Tibial nerve (tissue), 4 donors: Measurements from ENCODE around the gene IP6K1. TPM values are rescaled to one million over a fixed set of nuclear protein-coding genes. Genes with fewer than 3 reads are reported as not detected.

Source experiments
- DNase-seq, 2 donors: peaks; one replicate each; pipeline ENCODE4 v3.0.0-alpha.2; 2019; ENCODE audit warnings: low spot score in 2 of 2
- H3K27ac ChIP-seq, 4 donors: fragments of 200-600 bp; sonication (generic) in 3 of 4; one replicate each; pipeline ENCODE4 v1.5.1; 2017 to 2019; ENCODE audit warnings: mild to moderate bottlenecking in 1 of 4
- H3K27me3 ChIP-seq, 2 donors: fragments of 200-600 bp; sonication (generic) in 1 of 2; one replicate each; pipeline versions ENCODE4 v1.5.1 to v1.6.0; 2017 to 2019
- H3K36me3 ChIP-seq, 3 donors: fragments of 200-600 bp; sonication (generic); one replicate each; pipeline ENCODE4 v1.5.1; 2018 to 2019
- H3K4me1 ChIP-seq, 4 donors: fragments of 200-600 bp; sonication (generic) in 3 of 4; one replicate each; pipeline ENCODE4 v1.5.1; 2017 to 2019
- H3K4me3 ChIP-seq, 4 donors: fragments of 200-600 bp; sonication (generic) in 3 of 4; one replicate each; pipeline ENCODE4 v1.5.1; 2017 to 2019; ENCODE audit warnings: mild to moderate bottlenecking in 1 of 4, moderate library complexity in 1 of 4
- H3K9me3 ChIP-seq, 4 donors: fragments of 200-600 bp; sonication (generic) in 3 of 4; one replicate each; pipeline ENCODE4 v1.5.1; 2017 to 2019
- CTCF ChIP-seq, 5 experiments: fragments of 200-600 bp in 3 of 5; fragments of 450-650 bp in 2 of 5; sonication (generic) in 3 of 5; IDR thresholded peaks; one replicate each; pipeline ENCODE4 v1.5.1; 2016 to 2019; ENCODE audit warnings: antibody characterized with exemption in 5 of 5, mild to moderate bottlenecking in 3 of 5, moderate library complexity in 2 of 5
- EP300 ChIP-seq, 2 donors: sonication (generic); formaldehyde crosslinking; IDR thresholded peaks; one replicate each; pipeline ENCODE4 v1.6.1; 2017; ENCODE audit warnings: antibody characterized with exemption in 2 of 2, mild to moderate bottlenecking in 1 of 2
- POLR2A ChIP-seq, 2 donors: fragments of 450-650 bp; IDR thresholded peaks; one replicate each; pipeline ENCODE4 v1.6.1; 2017; ENCODE audit warnings: antibody characterized with exemption in 2 of 2, mild to moderate bottlenecking in 2 of 2, moderate library complexity in 2 of 2
- WGBS, 2 donors: methylation state at CpG; one replicate each; pipeline ENCODE4 v1.1.5; 2018; 5-methylcytosine and 5-hydroxymethylcytosine counted together
- total RNA-seq, 4 donors: library from RNA; depleted of rRNA; stranded (reverse); fragments of >200 nt; gene quantifications; one replicate each; pipeline ENCODE4 v1.1.0, GENCODE V29; 2016

Gene IP6K1
- total RNA-seq, 4 donors from 2014 or later: 43.2 to 77.5 (median 50.7) TPM

DNA sequence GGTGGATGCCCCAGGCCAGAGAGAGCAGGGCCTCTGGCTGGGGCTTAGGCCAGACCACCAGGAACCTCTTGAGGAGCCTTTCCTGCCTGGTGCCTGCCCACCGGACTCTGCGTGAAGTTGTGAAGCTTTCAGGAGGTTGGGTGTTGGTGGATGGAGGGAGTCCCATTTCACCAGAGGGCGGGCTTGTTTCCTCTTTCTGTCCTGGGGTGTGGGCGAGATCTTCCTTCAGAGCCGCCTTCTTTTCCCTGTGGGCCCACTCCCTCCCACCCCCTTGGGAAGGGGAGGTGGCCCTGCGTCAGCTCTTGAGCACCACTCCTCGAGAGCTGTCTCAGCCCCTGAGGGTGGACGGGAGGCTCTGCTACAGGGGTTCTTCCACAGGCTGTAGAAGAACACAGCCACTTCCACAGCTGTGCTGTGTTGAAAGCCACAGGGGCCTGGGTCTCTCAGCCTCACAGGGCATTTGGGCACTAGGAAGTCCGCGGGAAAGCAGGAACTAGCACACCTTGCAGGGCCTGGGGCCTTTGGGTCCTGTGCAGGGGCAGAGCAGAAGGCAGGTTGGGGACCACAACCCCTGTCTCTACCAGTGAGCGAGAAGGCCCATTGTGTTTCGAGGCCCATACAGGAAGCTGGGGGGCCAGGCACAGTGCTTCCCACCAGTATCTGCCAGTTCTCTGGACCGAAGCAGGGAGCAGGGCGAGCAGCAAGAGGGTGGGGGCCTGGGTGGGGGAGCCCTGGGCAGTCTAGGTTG is 69.0 kb downstream of the IP6K1 start:
- Histone ChIP-seq H3K36me3 (peaks cover 0 to 77% (median 0%) of the 10 kb centered on the region in 3 donors), H3K27ac (no peak overlapping the region), H3K4me3 (no peak overlapping the region), H3K4me1 (peaks cover 0 to 30% (median 10%) of the 10 kb centered on the region in 4 donors), H3K9me3 (no peaks in the 10 kb centered on the region), H3K27me3 (no peaks in the 10 kb centered on the region)
- TF ChIP-seq EP300 (IDR thresholded peaks at IDR 0.05) (no peak), CTCF (IDR thresholded peaks at IDR 0.05) (no peak), POLR2A (IDR thresholded peaks at IDR 0.05) (no peak)
- no peak for DNase-seq
- WGBS, 2 donors: 80 to 88% methylated on average over 12 to 14 of the region's 14 CpGs

DNA sequence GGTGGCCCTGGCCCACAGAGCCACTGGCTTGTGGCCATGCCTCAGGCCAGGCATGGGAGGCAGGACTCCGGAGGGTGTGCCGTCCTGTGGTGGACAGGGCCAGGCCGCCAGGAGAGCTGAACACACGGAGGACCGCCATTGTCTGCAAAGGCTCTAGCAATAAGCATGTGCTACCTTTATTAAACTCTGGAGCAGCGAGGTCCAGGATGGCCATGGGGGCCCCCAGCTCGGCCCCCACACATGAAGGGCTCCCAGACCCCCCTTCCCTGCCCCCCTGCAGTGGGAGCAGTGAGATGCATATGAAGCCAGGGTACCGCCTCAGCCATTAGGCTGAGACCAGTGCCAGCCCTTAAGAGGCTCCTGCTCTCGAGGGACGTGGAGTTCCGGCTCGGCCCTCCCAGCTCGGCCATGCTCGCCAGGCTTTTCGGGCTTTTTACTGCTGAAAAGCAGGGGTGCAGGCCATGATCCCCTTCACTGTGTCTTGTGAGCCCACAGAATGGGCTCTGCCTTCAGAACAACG is 69.6 kb downstream of the IP6K1 start:
- no peaks in the 10 kb centered on the region for H3K27me3 ChIP-seq
- 80 to 87% methylated on average over 10 to 14 of the region's 16 CpGs for WGBS, 2 donors
- H3K4me3 ChIP-seq: no peak overlapping the region
- H3K9me3 ChIP-seq: no peaks in the 10 kb centered on the region
- peaks cover 0 to 77% (median 0%) of the 10 kb centered on the region in 3 donors for H3K36me3 ChIP-seq
- peaks cover 0 to 26% (median 9%) of the 10 kb centered on the region in 4 donors for H3K4me1 ChIP-seq
- DNase-seq: no peak
- TF ChIP-seq CTCF (IDR thresholded peaks at IDR 0.05) (no peak), EP300 (IDR thresholded peaks at IDR 0.05) (no peak), POLR2A (IDR thresholded peaks at IDR 0.05) (no peak)
- H3K27ac ChIP-seq: no peak overlapping the region

DNA sequence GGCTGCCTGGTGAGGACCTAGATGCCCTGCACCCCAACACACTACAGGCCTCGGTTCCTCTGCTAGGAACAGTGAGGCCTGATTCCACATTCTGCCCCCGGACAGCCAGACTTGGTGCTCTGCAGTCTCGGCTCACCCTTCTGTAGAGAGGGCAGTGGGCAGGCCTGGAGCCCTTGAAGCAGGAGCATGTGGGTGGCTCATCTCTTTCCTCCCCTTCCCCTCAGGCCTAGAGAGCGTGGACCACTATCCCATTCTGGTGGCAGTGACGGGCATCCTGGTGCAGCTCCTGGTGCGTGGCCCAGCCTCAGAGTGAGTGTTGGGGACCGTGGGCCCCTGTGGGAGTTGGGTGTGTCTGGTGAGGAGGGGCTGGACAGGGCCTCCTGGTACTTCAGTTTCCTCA is 70.2 kb downstream of the IP6K1 start:
- 89 to 92% methylated on average over 3 to 7 of the region's 7 CpGs for WGBS, 2 donors
- Histone ChIP-seq H3K4me3 (no peak overlapping the region), H3K27ac (no peak overlapping the region), H3K27me3 (no peaks in the 10 kb centered on the region), H3K9me3 (no peaks in the 10 kb centered on the region), H3K36me3 (peaks cover 0 to 77% (median 0%) of the 10 kb centered on the region in 3 donors), H3K4me1 (peaks cover 0 to 26% (median 9%) of the 10 kb centered on the region in 4 donors)
- TF ChIP-seq CTCF (IDR thresholded peaks at IDR 0.05) (no peak), POLR2A (IDR thresholded peaks at IDR 0.05) (no peak), EP300 (IDR thresholded peaks at IDR 0.05) (no peak)
- DNase-seq: no peak

DNA sequence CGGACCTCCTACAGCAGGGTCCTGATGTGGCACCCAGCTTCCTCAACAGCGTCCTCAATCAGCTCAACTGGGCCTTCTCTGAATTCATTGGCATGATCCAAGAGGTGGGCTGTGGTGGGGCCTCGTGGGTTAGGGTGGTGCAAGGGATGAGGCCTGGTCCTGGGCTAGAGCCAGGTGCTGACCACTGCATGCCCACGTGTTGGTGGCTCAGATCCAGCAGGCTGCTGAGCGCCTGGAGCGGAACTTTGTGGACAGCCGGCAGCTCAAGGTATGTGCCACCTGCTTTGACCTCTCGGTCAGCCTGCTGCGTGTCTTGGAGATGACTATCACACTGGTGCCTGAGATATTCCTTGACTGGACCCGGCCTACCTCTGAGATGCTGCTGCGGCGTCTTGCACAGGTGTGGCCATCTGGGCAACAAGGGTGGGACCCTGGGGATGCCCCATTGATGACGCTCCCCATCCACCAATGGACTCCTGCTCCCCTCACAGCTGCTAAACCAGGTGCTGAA is 70.7 kb downstream of the IP6K1 start:
- no peaks in the 10 kb centered on the region for H3K9me3 ChIP-seq
- peaks cover 0 to 75% (median 0%) of the 10 kb centered on the region in 3 donors for H3K36me3 ChIP-seq
- H3K4me1 ChIP-seq: peaks cover 0 to 25% (median 9%) of the 10 kb centered on the region in 4 donors
- TF ChIP-seq EP300 (IDR thresholded peaks at IDR 0.05) (no peak), POLR2A (IDR thresholded peaks at IDR 0.05) (no peak), CTCF (IDR thresholded peaks at IDR 0.05) (no peak)
- no peak overlapping the region for H3K4me3 ChIP-seq
- 93 to 94% methylated on average over 10 to 11 of the region's 13 CpGs for WGBS, 2 donors
- no peak for DNase-seq
- H3K27ac ChIP-seq: no peak overlapping the region
- no peaks in the 10 kb centered on the region for H3K27me3 ChIP-seq
